Fibroblast of mammary gland (primary cell): ENCODE measurements around the gene NAV3.

ENCODE experiments used
- DNase-seq: peaks from one replicate; pipeline ENCODE4 v3.0.0-alpha.2; 2010; ENCODE audit warnings: low read depth
- H3K4me3 ChIP-seq: 2 replicates; pipeline ENCODE4 v1.5.1; 2011; ENCODE audit warnings: low read depth, mild to moderate bottlenecking, low read length, moderate library complexity; ENCODE audit not compliant: control insufficient read depth
- TF ChIP-seq, protein P1 (sequence below): conservative IDR thresholded peaks from 2 replicates; pipeline ENCODE4 v1.5.1; 2011; ENCODE audit warnings: low read depth, low read length, inconsistent platforms; ENCODE audit not compliant: control insufficient read depth, insufficient read depth

The NAV3 gene

DNA sequence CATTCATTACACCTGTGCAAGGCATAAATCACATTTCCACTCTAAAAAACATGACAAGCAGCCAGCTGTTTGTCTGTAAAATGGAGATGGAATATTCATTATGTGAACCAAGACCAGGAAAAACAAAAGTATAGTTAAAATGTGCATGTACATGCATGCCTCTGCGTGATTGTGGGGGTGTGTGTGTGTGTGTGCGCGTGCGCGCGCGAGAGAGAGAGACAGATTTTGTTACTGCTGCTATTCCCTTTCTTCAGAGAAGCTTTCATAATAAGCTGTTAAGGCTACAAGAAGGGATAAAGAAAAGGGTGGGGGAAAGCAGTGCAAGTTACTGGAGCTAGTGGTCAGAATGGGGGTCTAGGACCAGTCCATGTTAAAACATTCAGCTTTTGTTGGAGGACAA lies 430.3 kb downstream of the NAV3 start:
- no peak for DNase-seq

DNA sequence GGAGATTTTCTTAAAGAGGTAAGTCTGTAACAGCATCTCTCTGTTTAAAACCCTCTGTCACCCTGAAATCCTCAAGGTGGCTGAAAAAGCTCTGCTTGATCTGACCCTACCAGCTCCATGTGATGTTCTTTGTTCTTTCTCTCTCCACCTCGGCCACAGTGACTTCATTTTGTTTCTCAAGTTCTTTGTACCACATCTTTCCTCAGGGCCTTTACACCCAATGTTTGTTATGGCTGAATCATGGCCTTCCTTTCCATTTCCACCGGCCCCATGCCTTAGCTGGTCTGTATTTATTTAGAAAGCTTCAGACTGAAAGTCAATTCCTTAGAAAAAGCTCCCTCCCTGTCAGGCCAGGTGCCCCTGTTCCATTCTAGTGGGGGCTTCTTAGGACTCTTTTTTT lies 431.2 kb downstream of the NAV3 start:
- H3K4me3 ChIP-seq: no peak overlapping the region
- TF ChIP-seq, protein P1, sequence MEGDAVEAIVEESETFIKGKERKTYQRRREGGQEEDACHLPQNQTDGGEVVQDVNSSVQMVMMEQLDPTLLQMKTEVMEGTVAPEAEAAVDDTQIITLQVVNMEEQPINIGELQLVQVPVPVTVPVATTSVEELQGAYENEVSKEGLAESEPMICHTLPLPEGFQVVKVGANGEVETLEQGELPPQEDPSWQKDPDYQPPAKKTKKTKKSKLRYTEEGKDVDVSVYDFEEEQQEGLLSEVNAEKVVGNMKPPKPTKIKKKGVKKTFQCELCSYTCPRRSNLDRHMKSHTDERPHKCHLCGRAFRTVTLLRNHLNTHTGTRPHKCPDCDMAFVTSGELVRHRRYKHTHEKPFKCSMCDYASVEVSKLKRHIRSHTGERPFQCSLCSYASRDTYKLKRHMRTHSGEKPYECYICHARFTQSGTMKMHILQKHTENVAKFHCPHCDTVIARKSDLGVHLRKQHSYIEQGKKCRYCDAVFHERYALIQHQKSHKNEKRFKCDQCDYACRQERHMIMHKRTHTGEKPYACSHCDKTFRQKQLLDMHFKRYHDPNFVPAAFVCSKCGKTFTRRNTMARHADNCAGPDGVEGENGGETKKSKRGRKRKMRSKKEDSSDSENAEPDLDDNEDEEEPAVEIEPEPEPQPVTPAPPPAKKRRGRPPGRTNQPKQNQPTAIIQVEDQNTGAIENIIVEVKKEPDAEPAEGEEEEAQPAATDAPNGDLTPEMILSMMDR: no peak
- no peak for DNase-seq

More for the DNA sequence above, 430.3 kb downstream of the NAV3 start:
- TF ChIP-seq, protein P1: no peak
- H3K4me3 ChIP-seq: no peak overlapping the region
